Right lobe of liver (tissue), 4 donors: ENCODE results near the gene PEMT.

Source experiments
- POLR2A ChIP-seq: fragments of 450-650 bp; IDR thresholded peaks from one replicate; pipeline ENCODE4 v1.6.1; 2017; ENCODE audit warnings: antibody characterized with exemption, mild to moderate bottlenecking
- TF ChIP-seq, protein P1 (sequence below), 4 donors: fragments of 200-600 bp in 3 of 4; fragments of 450-650 bp in 1 of 4; IDR thresholded peaks; one replicate each; pipeline versions ENCODE4 v1.5.1 to v1.8.0; 2016 to 2022; ENCODE audit warnings: antibody characterized with exemption in 4 of 4, mild to moderate bottlenecking in 2 of 4
- donor health status: DM: no; HTN: no; CAD: no.
- donor health status: DM: no; HTN: no; CAD: no.
- donor health status: DM: no; HTN: yes; CAD: no.

DNA sequence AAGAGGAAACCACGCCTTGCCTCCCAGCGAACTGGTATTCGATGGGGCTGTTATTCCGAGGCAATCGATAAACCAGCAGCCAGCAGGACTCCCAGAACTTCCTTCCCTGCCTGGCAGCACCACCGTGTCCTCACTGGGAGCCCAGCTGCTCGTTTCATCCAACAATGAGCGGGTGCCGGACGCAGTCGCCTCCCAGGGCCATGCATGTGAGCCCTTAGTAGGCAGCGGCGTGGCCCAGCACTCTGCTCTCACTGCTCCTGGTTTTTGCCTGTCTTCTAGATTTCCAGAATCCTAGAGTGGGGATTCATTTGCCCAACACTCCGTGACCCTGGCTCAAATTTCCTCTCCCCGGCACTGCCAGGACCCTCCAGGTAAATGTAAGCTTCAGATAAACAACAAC lies 66.2 kb downstream of the PEMT start:
- TF ChIP-seq, protein P1, sequence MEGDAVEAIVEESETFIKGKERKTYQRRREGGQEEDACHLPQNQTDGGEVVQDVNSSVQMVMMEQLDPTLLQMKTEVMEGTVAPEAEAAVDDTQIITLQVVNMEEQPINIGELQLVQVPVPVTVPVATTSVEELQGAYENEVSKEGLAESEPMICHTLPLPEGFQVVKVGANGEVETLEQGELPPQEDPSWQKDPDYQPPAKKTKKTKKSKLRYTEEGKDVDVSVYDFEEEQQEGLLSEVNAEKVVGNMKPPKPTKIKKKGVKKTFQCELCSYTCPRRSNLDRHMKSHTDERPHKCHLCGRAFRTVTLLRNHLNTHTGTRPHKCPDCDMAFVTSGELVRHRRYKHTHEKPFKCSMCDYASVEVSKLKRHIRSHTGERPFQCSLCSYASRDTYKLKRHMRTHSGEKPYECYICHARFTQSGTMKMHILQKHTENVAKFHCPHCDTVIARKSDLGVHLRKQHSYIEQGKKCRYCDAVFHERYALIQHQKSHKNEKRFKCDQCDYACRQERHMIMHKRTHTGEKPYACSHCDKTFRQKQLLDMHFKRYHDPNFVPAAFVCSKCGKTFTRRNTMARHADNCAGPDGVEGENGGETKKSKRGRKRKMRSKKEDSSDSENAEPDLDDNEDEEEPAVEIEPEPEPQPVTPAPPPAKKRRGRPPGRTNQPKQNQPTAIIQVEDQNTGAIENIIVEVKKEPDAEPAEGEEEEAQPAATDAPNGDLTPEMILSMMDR (IDR thresholded peaks at IDR 0.05): no peak
- no peak for TF ChIP-seq POLR2A
